Measurements from ENCODE around the gene KAZN.
A peak's percentile ranks its signal among the peaks of the same experiment; 100 is the strongest.

KAZN gene

GRCh38 chr1:14913482-14914177 lies 315.1 kb downstream of the KAZN start:
- no peak for DNase-seq (ENCODE audit: low read depth)

- no peak for DNase-seq (ENCODE audit: low read depth)
Measured at GRCh38 chr1:14914351-14914988, 316.0 kb downstream of the KAZN start.

- DNase-seq (ENCODE audit: low read depth), result peak; percentile 26
Measured at GRCh38 chr1:14915356-14916054, 317.0 kb downstream of the KAZN start.

GRCh38 chr1:14919289-14919688 lies 320.8 kb downstream of the KAZN start:
- DNase-seq (ENCODE audit: low read depth), result no peak

GRCh38 chr1:14919751-14920150 lies 321.3 kb downstream of the KAZN start:
- DNase-seq (ENCODE audit: low read depth), result no peak

- DNase-seq (ENCODE audit: low read depth), result no peak
Measured at GRCh38 chr1:14921057-14921456, 322.6 kb downstream of the KAZN start.

- no peak for DNase-seq (ENCODE audit: low read depth)
Measured at GRCh38 chr1:14922942-14923726, 324.6 kb downstream of the KAZN start.

- DNase-seq (ENCODE audit: low read depth), result peak; percentile 2
Measured at GRCh38 chr1:14923727-14924452, 325.4 kb downstream of the KAZN start.

GRCh38 chr1:14924455-14925331 lies 326.2 kb downstream of the KAZN start:
- DNase-seq (ENCODE audit: low read depth), result no peak

- DNase-seq (ENCODE audit: low read depth), result no peak
Measured at GRCh38 chr1:14925336-14926136, 327.1 kb downstream of the KAZN start.

- DNase-seq (ENCODE audit: low read depth), result no peak
Measured at GRCh38 chr1:14926229-14926628, 327.7 kb downstream of the KAZN start.

GRCh38 chr1:14926818-14927575 lies 328.5 kb downstream of the KAZN start:
- DNase-seq (ENCODE audit: low read depth), result no peak

GRCh38 chr1:14928412-14928811 lies 329.9 kb downstream of the KAZN start:
- DNase-seq (ENCODE audit: low read depth), result no peak

GRCh38 chr1:14928886-14929546 lies 330.5 kb downstream of the KAZN start:
- no peak for DNase-seq (ENCODE audit: low read depth)

GRCh38 chr1:14929547-14930246 lies 331.2 kb downstream of the KAZN start:
- DNase-seq (ENCODE audit: low read depth), result no peak

GRCh38 chr1:14930247-14930965 lies 331.9 kb downstream of the KAZN start:
- DNase-seq (ENCODE audit: low read depth), result no peak

- no peak for DNase-seq (ENCODE audit: low read depth)
Measured at GRCh38 chr1:14932034-14932638, 333.7 kb downstream of the KAZN start.
